HG03025 (cell line): ENCODE results near the gene GSE1.

Experiments used
- ATAC-seq: cut with Tn5 transposase; IDR thresholded peaks from one replicate; pipeline ENCODE4 v1.9.1; 2021; ENCODE audit warnings: mild to moderate bottlenecking, moderate library complexity; ENCODE audit not compliant: unreplicated experiment, low FRiP score

GSE1 gene

DNA sequence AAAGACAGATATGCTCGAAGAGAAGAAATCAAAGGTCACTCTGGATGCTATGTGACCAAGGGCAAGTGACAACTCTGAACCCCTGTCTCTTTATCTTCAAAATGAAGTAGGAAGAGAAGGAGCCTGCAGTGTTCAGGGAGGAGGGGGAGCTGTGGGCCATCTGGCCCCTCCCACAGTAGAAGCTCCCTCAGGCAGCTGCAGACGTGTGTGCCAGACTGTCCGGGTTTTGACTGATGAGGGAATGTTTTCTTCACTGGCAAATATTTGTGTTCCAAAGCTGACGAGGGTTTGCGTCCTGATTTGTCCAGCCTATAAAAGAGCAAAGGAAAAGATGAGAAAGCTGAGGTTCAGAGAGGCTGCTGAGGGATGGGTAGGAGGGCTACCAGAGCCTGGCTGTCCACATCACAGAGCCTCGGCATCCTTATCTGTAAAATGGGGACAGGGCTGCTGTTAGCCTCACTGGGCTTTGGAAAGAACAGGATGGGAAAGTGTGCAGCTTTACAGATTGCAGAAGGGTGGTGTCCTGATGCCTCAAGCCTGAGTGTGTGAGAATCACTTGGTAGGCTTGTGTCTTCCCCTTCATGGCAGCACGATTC lies 77.4 kb downstream of the GSE1 start:
- ATAC-seq: no peak

DNA sequence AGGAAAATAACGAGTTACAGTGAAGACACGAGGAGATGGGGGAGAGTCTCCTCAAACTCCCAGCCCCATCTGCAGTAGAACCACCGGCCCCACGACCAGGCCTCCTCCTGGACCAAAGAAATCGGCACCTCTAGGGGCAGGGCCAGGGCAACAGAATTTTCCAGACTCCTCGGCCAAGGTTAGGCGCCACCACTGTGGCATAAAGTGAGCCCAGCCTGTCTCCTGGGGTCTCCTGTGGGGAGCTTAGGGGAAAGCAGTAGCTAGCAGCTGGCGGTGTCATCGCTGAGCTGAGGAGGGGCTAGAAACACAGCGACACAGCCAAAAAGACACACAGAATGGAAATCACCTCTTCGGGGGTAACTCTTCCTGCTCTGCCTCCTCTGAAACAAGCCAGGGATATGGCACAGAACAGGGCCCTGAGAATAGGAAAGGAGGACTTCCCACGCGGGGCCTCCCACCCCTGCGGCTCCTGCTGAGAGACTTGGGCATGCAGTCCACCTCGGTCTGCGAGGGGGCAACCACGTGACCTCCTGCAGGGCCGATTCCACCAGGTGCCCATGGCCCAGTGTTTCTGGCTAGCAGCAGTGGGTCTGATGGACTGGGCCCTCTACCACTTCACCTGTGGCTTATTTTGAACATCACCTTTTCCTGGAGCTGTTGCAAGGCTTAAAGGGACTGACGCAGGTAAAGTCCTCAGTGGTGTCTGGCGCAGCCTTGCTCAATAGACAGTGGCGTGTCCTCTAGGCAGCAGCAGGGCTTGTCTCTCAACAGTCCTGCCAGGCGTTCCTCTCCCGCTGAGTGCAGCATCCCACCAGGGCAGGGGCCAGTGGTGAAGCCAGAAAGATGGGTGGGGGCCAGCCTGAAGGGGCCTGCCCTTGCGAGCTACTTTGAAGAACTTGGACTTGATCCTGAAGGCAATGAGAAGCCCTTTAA lies 82.3 kb downstream of the GSE1 start:
- no peak for ATAC-seq

GRCh38 chr16:85696781-85697180 lies 83.7 kb downstream of the GSE1 start:
- ATAC-seq: no peak

DNA sequence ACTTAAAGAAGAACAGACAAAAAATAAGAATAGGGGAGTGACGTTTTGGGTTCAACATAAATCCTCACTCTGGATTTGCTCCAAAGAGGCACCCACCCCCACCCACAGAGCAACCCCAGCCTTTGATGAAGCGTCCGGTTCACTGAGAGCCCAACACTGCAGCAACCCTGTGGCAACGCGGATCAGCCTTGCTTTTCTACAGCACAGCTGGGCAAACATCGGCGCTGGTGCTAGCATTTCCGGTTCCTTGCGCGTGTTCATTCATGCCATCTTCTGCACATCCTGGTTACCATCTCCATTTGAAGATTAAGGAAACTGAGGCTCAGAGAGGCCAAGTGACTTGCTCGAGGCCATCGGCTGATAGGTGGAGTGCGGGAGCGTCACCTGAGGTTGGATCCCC lies 84.3 kb downstream of the GSE1 start:
- no peak for ATAC-seq

GRCh38 chr16:85698459-85698891 lies 85.4 kb downstream of the GSE1 start:
- no peak for ATAC-seq

GRCh38 chr16:85698935-85699558 lies 85.9 kb downstream of the GSE1 start:
- ATAC-seq: no peak

- no peak for ATAC-seq
Observed at GRCh38 chr16:85699628-85700027, 86.5 kb downstream of the GSE1 start.

DNA sequence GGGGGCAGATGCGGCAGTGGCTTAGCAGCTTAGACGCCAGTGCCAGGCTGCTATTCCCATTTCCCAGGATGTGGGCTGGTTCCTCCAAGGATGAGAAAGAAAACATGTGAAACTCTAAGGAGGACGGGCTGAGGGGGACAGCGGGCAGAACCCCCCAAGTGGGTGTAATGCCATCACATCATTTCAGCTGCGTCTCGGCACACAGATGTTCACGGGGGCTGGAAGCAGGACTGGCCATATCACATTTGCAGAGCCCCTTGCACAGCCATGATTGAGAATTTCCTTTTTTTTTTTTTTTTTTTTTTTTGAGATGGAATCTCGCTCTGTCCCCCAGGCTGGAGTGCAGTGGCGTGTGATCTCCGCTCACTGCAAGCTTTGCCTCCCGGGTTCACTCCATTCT lies 90.9 kb downstream of the GSE1 start:
- no peak for ATAC-seq

GRCh38 chr16:85704900-85705846 lies 92.1 kb downstream of the GSE1 start:
- ATAC-seq: no peak

- ATAC-seq: no peak
Observed at GRCh38 chr16:85706449-85707034, 93.4 kb downstream of the GSE1 start.

- ATAC-seq: no peak
Observed at GRCh38 chr16:85707528-85708095, 94.5 kb downstream of the GSE1 start.

- no peak for ATAC-seq
Observed at GRCh38 chr16:85708338-85708737, 95.2 kb downstream of the GSE1 start.

DNA sequence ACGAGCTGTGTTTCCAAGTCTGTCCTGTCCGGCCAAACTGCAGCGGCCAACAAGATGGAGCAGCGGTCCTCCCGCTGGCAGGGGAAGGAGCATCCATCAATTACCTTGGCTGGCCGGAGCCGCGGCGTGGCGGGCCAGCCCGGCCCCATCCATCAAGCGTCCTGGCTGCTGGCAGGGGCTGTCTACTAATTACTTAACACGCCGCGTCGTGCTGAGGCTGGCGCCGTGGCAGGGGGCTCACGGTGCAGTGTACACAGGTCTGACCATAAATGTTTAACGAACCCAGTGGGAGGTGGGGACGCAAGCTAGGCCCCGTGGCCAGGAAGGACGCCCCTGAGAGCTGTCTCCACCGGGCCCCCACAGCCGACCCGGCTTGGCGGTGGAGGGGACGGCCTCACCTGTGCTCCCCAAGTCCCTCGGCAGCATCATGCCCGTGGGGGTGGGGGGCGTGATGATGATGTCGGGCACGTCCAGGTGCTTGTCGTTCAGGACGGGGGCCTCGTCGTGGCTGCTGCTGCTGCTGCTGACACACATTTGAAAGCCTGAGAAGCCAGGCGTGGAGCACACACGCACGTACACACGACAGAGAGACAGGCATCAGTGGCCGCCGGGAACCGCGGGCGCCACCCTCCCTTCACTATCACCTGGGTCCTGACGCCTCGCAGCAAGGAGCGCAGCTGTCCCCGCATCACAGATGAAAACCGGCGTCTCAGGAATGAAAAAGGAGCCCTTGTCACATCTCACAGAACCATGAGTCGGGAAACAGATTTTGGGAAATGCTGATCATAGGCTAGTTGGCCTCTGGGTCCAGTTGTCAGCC lies 96.9 kb downstream of the GSE1 start:
- ATAC-seq: no peak

GRCh38 chr16:85710732-85711131 lies 97.6 kb downstream of the GSE1 start:
- no peak for ATAC-seq

DNA sequence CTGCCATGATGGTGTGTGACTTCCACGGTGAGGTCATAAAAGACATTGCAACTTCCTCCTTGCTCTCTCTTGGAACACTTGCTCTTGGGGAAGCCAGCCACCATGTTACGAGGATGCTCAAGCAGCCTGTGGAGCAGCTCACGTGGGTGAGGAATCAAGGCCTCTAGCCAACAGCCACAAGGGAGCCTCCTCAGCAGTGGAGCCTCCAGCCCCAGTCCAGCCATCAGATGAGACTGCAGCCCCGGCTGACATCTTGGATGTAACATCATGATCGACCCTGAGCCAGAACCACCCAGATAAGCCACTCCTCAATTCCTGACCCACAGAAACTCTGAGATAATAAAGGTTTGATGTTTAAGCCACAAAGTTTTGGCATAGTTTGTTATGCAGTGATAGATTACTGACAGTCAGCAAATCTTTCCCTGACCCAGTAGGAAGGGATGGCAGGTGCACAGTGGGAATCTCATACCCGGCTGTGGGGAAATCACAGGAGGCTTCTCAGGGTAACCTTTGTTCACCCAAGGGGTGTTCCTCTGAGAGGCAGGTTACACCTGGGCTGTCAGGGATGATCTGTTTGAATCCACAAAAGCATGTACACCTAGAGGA lies 99.0 kb downstream of the GSE1 start:
- no peak for ATAC-seq

GRCh38 chr16:85712801-85713200 lies 99.7 kb downstream of the GSE1 start:
- ATAC-seq: no peak

DNA sequence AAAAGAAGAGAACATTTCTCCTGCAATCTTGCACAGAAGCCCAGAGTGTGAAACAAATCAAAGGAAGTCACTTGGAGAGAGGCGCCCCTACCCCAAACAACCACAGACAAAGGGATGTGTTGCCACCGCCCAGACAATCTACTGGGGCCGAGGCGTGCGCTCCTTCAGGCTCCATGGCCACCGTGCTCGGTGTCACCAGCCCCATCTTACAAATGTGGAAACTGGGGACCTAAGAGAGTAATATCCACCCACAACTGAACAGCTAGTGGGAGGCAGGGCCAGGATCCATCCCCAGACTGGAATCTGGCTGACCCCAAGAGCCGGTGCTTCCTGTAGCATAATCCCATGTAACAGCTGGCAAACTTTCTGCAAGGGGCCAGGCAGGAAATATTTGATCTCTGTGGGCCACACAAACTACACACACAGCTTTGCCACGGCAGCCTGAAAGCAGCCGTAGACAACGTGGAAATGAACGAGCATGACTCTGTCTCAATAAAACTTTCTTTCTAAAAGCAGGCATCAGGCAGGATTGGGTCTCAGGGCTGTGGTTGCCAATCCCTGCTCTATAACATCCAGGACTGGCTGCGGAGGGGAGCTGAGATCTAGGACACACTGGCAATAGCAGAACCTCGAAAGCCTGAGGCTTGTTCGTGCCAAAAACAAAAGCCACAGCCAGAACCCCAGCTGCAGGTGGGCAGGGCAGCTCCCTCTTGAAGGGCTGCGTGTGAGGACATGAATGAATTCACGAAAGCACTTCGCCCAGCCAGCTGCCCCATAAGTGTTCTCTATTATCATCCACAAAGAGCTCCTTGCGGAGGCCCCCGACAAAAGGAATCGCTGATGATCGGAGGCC lies 102.3 kb downstream of the GSE1 start:
- ATAC-seq: no peak
